ENCODE data around the gene BORCS8.
A peak's percentile ranks its signal among the peaks of the same experiment; 100 is the strongest.
"Not testable (repeated sequence)": the region's sequence is repeated elsewhere in the genome, so short reads cannot be mapped to it uniquely, and the experiment has no call there.

Gene BORCS8

DNA sequence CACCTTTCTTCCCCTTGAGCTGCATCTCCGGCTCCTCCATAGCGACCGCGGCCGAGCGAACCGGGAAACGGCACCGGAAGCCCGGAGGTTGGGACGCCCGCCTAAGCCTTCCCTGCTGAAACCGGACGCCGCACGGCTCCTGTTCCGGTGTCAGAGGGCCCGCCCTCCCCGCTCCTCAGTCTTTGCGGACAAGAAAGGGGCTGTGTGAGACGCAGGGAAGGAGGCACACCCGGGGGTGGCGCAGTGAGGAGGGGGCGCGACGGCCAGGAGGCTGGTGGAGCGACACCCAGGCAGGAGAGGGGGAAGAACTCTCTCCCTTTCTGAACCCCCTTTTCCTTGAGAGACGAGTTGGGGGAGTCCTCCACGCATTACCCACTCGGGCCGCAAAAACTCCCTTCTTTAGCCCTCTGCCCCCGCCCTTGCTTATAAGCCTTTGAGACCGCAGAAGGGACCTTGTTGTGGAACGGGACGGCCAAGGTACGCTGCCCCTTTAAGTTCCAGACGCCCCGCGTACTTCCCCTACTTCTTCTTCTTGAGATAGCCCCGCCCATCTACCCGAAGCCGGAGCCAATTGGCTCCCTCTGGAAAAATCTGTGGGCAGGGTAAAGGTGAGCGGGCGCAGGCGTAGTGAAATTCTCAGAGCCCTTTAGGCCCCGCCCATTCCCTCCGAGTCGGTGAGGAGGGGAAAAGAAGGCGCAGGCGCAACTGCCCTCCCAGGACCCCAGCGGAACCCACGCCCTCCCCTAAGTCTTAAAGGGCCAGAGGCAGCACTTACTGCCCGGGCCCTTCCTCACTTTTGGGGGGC, at the start of gene BORCS8, which contains the start of gene RFXANK:
Gene BORCS8, minus strand, starts transcription at position 75 of the 805 bp plus-strand sequence. Its CDS starts 35 bp downstream, at position 40.
Gene RFXANK, plus strand, starts transcription at position 181 of the 805 bp plus-strand sequence. CDS start 1,689 bp downstream, outside the sequence.
- peak; percentile 95 for DNase-seq (ENCODE audit: low read depth)

DNA sequence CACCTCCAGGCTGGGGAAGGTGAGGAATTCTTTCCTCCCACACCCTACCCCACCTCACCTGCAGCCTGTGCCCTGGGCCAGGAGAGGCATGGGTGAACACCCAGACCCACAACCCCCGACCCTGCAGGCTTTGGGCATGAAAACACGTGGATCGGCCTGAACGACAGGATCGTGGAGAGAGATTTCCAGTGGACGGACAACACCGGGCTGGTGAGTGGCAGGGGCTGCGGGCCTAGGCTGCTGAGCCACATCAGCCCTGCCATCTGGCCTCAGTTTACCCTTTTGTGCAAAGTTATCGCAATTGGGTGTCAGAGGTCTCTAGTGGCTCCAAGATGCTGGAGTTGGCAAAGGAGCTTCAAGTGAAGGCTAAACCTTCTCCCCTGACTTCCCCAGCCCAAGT, 48.5 kb upstream of the BORCS8 start:
- DNase-seq (ENCODE audit: low read depth) = no peak

DNA sequence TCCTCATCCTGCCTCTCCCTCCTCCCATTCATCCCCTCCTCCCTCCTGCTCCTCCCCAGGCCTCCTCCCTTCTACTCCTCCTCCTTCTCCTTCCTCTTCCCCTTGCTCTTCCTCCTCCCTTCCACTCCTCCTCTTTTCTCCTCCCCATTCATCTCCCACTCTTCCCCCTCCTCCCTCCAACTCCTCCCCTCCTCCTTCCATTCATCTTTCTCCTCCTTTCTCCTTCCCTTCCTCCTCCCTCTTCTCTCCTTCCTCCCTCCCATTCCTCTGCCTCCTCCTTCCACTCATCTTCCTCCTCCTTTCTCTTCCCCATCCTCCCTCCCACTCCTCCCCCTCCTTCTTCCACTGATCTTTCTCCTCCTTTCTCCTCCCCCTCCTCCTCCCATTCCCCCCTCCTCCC, 47.7 kb upstream of the BORCS8 start:
- DNase-seq (ENCODE audit: low read depth) = no peak

DNA sequence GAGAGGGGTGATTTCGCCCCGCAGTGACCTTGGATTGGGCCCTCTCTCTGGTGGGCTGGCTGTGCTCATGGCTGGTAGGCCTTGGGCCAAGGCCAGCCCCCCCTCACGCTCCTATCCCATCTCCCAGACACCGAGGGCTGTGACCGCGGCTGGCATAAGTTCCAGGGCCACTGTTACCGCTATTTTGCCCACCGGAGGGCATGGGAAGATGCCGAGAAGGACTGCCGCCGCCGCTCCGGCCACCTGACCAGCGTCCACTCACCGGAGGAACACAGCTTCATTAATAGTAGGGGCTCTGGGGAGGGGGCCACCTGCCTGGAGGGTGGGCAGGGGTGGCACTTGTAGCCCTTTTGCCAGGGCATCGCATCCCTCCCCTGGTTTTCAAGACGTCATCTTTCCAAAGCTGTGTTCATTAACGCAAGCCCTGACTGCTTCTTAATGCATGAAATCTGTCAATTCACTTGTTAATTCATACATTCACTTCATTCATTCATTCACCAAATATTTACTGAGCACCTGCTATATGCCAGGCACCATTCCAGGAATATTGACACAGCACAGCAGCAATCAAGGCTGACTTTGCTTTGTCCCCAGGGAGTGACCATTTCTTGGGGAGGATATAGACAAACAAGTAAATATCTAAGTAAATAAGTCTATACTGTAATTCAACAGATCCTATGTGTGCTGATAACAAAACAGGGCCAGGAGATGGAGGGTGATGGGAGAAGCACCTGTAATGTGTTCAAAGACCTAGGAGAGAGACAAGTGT, 46.4 kb upstream of the BORCS8 start:
- no peak for DNase-seq (ENCODE audit: low read depth)

DNA sequence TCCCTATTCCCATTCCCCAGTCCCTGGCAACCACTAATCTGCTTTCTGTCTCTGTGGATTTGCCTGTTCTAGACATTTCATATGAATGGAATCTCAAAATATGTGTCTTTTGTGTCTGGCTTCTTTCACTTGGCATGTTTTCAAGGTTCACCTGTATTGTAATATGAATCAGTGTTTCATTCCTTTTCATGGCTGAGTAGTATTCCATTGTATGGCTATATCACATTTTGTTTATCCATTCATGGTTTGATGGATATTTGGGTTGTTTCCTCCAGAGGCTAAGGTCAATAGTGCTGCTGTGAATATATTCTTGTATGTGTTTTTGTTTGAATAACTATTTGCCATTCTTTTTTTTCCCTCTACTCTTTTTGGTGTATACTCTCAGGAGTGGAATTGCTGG, 44.2 kb upstream of the BORCS8 start:
- no peak for DNase-seq (ENCODE audit: low read depth)

DNA sequence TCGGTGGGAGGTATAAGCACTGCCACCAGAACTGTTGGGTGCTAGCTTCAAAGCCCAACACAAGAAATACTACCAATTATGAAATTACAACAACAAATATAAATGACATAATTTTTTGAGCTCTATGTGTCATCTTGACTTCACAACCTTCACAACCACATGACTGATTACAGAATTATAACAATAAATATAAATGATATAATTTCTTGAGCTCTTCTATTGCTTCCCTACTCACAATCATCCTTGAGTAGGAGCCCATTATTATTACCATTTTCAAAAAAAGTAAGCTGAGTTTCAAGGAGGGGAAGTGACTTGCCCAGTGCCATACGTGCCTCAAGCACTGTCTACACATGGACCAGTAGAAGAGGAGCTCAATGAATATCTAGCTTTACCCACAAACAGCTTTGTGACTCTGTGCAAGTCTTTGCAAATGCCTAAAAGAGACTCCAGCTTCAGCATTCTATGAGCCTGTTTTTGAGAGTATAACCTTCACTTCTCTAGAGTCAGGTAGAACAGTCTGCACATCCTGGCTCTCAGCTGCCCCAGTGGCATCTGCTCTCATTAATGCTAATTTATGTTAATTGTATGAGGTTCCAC, 42.4 kb upstream of the BORCS8 start:
- no peak for DNase-seq (ENCODE audit: low read depth)

DNA sequence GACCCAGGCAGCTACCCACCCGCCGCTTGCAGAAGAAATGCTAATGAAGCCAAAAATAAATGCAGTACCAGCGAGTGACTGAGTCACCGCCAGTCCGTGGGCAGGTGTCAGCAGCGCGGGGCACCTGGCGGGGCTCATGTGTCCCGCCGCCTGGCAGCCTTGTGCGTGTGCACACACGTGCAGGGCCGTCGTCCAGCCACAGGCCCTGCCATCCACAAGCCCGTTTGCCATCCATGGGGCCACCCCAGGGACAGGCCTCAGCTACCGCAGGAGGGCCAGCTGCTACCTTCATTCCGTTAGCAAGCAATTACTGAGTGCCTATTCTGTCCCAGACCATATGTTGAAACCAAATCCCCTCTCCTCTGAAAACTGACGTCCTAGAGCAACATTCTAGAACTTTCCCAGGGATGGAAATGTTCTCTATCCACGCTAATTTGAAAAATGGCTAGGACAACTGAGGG, 40.3 kb upstream of the BORCS8 start:
- DNase-seq (ENCODE audit: low read depth) = no peak

DNA sequence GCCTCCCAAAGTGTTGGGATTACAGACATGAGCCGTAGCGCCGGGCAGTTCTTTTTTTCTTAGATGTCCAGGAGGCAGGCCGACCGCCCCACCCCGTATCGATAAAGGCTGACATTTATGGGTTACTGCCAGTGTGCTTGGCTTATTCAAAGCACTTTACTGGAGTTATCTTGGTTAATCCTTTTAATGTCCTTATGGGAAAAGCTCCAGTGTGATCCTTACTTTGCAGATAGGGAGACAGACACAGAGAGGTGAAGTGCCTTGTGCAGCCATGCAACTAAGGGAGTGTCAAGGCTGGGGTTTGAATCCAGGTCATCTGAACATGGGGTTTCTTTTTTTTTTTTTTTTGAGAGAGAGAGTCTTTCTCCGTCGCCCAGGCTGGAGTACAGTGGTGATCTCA, 39.0 kb upstream of the BORCS8 start:
- no peak for DNase-seq (ENCODE audit: low read depth)

DNA sequence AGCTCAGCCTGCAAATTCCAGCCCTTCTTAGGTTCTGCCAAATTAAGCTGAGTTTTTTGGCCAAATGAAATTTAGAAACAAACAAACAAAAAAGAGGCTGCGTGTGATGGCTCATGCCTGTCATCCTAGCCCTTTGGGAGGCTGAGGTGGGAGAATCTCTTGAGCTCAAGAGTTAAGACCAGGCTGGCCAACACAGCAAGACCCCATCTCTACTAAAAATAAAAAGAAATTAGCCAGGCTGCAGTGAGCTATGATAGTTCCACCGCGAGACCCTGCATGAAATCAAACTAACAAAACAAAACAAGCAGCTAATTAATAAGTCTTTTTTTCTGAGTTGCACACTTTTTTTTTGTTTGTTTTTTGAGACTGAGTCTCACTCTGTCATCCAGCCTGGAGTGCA, 37.7 kb upstream of the BORCS8 start:
- DNase-seq (ENCODE audit: low read depth) = no peak

DNA sequence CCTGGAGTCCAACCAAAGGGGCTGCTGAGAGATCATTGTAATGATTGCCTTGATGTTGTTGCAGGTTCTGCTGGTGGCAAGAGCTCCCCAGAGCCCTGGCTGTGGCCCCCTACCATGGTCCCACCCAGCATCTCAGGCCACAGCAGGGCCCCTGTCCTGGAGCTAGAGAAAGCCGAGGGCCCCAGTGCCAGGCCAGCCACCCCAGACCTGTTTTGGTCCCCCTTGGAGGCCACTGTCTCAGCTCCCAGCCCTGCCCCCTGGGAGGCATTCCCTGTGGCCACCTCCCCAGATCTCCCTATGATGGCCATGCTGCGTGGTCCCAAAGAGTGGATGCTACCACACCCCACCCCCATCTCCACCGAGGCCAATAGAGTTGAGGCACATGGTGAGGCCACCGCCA, 35.3 kb upstream of the BORCS8 start:
- DNase-seq (ENCODE audit: low read depth) = no peak

DNA sequence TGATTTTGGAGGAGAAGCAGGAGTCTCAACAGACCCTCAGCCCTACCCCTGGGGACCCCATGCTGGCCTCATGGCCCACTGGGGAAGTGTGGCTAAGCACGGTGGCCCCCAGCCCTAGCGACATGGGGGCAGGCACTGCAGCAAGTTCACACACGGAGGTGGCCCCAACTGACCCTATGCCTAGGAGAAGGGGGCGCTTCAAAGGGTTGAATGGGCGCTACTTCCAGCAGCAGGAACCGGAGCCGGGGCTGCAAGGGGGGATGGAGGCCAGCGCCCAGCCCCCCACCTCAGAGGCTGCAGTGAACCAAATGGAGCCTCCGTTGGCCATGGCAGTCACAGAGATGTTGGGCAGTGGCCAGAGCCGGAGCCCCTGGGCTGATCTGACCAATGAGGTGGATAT, 34.7 kb upstream of the BORCS8 start:
- no peak for DNase-seq (ENCODE audit: low read depth)

DNA sequence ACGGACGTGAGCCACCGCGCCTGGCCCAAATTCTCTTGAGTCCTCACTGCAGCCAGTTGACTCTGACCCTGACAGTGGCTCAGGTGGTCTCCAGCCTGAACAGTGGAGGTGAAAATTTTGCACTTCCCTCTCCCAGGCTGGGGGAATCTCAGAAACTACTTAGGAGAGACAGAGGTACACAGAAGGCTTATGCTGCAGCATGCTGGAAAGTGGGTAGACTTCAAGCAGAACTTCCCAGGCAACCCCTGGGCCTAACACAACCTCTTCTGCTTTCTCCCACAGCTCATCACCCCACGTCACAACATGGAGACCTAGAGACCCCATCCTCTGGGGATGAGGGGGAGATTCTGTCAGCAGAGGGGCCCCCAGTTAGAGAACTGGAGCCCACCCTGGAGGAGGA, 34.3 kb upstream of the BORCS8 start:
- no peak for DNase-seq (ENCODE audit: low read depth)

DNA sequence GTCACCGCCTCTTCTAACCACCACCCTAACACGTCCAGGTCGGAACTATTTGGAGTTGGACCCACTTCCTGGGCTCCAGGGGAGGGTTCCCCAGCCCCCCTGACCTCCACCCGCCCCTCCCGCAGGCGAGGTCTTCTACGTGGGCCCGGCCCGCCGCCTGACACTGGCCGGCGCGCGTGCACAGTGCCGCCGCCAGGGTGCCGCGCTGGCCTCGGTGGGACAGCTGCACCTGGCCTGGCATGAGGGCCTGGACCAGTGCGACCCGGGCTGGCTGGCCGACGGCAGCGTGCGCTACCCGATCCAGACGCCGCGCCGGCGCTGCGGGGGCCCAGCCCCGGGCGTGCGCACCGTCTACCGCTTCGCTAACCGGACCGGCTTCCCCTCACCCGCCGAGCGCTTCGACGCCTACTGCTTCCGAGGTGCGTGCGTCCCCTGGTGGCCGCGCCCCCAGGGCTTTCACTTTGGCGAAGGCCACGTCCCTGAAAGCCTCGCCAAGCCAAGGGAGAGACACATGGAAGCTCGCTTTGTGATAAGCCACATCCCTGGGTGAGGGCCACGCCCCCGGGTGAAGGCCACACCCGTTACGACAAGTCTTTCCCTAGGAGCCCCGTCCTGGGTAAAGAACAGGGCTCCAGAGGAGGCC, 33.0 kb upstream of the BORCS8 start:
- no peak for DNase-seq (ENCODE audit: low read depth)

DNA sequence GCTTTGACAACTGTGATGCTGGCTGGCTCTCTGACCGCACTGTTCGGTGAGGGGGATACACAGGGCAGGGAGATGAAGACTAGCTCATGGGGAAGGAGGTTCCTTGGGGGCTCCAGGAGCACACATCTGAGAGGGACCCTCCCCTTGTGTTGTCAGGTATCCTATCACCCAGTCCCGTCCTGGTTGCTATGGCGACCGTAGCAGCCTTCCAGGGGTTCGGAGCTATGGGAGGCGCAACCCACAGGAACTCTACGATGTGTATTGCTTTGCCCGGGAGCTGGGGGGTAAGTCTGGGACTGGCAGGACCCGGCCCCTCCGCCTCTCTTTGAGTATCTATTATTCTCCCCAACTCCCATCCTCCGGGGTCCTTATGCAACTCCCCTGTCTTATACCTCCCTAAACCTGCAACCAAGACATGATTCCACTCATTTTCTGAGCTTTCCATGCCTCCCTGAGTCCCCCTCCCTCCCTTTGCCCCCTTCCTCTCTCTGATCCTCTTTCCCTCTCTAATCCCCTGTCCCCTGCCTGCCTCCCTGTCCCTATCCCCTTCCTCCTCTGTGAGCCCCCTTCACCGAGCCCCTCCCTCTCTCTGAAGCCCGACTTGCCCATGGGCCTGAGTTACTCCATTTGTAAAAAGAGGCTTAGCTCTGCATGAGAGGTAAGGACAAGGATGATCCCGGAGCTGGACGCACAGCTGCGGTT, 32.3 kb upstream of the BORCS8 start:
- no peak for DNase-seq (ENCODE audit: low read depth)

DNA sequence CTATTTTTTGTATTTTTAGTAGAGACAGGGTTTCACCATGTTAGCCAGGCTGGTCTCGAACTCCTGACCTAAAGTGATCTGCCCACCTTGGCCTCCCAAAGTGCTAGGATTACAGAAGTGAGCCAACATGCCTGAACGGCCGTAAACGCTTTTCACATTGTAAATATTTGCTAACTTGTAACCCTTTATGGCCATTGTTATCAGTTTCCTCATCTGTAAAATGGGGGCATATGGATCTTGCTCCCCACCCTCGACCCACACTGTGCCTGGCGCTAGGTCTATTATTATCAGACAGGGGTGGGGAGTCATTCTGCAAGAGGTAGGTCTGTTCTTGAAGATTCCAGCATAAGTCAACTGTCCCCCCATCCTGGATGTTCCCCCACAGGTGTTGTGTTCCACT, 31.7 kb upstream of the BORCS8 start:
- no peak for DNase-seq (ENCODE audit: low read depth)

DNA sequence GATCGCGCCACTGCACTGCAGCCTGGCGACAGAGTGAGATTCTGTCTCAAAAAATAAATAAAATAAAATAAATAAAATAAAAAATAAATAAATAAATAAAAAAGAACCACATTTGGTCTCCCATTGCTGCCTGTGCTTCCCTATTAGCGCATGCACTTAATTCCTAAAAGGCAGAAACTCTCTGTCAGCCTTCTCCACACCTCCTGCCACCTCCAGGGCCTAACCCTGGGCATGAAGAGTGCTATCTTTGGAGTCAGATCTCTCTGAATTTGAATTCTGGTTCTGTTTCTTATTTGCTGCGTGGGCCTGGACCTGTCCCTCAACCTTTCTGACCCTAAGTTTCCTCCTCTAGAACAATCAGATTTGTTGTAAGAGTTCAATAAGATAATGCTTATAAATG, 31.1 kb upstream of the BORCS8 start:
- no peak for DNase-seq (ENCODE audit: low read depth)

DNA sequence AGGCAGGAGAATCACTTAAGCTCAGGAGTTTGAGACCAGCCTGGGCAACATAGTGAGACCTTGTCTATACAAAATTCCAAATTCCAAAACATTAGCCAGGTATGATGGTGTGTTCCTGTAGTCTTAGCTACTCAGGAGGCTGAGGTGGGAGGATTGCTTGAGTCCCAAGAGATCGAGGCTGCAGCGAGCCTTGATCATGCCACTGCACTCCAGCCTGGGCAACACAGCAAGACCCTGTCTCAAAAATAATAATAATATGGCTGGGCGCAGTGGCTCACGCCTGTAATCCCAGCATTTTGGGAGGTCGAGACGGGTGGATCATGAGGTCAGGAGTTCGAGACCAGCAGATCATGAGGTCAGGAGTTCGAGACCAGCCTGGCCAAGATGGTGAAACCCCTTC, 29.0 kb upstream of the BORCS8 start:
- not testable (repeated sequence) for DNase-seq (ENCODE audit: low read depth)

DNA sequence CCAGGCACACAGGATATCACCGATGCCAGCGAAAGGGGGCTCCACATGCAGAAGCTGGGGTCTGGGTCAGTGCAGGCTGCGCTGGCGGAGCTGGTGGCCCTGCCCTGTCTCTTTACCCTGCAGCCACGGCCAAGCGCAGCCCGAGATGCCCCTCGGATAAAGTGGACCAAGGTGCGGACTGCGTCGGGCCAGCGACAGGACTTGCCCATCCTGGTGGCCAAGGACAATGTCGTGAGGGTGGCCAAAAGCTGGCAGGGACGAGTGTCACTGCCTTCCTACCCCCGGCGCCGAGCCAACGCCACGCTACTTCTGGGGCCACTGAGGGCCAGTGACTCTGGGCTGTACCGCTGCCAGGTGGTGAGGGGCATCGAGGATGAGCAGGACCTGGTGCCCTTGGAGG, 27.0 kb upstream of the BORCS8 start:
- DNase-seq (ENCODE audit: low read depth) = no peak

DNA sequence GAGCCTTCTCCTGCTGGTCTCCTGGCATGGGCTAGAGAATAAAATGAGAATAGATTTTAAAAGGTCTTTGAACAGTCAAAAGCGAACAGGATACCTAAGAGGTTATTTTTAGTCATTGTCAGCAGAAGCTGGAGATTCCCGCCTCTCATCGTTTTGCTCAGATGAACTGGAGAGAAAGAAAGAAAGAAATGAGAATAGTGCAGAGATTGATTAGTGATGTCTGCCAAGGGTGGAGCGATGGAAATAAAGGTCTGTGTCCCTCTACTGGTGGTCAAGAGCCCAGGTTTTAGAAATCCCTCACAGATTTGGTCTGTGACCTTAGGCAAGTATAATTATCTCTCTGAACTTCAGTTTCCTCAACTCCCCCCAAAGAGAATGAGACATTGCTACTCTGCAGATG, 25.1 kb upstream of the BORCS8 start:
- DNase-seq (ENCODE audit: low read depth) = no peak

DNA sequence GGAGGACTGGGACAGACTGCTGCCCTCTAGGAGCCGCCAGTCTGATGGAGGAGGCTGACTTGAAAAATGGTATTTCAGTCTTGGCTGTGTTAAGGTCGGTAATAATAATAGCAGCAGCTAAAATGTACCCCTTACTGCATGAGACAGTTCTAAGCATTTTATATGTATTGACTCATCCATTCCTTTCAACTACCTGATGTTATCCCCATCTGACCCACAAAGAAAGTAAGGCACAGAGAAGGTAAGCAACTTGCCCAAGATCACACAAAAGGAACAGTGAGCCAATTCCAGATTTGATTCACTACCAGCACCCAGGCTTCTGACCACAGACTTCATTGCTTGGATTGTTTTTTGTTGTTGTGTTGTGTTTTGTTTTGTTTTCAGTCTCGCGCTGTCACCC, 23.8 kb upstream of the BORCS8 start:
- DNase-seq (ENCODE audit: low read depth) = no peak

DNA sequence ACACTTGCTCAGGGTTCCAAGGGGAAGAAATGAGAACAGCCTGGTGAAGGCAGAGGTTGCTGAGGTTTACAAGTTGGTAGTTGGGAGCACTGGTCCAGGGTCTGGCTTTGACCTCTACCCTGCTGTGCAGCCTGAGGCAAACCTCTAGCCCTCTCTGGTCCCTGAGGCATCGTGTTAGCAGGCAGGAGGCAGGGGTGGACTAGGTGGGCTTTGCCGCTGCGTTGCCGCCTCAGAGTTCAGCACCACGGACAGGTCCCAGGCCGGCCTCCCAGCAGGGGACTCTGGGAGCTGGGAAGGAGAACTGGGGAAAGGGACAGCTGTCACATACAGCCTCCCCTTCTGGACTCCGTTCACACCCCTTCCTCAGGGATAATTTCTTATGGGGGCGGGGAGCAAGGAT, 22.9 kb upstream of the BORCS8 start:
- no peak for DNase-seq (ENCODE audit: low read depth)

DNA sequence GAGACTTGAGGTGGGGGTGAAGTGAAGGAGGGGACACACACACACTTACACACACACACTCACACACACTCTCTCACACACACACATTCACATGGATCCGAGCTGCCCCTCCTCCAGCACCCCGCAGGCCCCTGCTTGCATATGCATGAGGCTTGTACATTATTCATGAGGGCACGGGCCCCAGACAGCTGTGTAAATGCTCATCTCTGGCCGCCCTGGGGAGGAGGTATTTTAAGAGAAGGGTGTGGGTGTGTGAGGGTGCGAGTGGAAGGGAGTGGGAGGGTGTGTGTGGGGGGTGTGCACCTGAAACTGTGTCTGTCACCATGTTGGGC, 22.2 kb upstream of the BORCS8 start:
- DNase-seq (ENCODE audit: low read depth) = no peak

All from CMK (cell line).